ENCODE data around the gene SELENON. TPM values are rescaled to one million over a fixed set of nuclear protein-coding genes. Genes with fewer than 3 reads are reported as not detected.

Gene SELENON
- total RNA-seq, 1 experiment from 2014 or later = 40.6 TPM

GRCh38 chr1:25772164-25772563 lies 27.8 kb upstream of the SELENON start:
- no peak overlapping the region for H3K27ac Mint-ChIP-seq (ENCODE audit: unreplicated experiment)

GRCh38 chr1:25772692-25773245 lies 27.2 kb upstream of the SELENON start:
- Mint-ChIP-seq H3K27ac (ENCODE audit: unreplicated experiment) (no peak overlapping the region), H3K4me1 (ENCODE audit: low read depth, unreplicated experiment) (peaks cover 33% of the 10 kb centered on the region), H3K27me3 (ENCODE audit: unreplicated experiment) (peaks cover 47% of the 10 kb centered on the region), H3K4me3 (ENCODE audit: low read depth, unreplicated experiment) (no peak overlapping the region), H3K36me3 (ENCODE audit: insufficient read depth, unreplicated experiment) (peaks cover 7% of the 10 kb centered on the region), H3K9me3 (ENCODE audit: low read depth, unreplicated experiment) (no peaks in the 10 kb centered on the region)
- CTCF ChIA-PET = no interaction called here
- TF ChIP-seq CTCF (IDR thresholded peaks at IDR 0.05; ENCODE audit: unreplicated experiment) = no peak
- intact Hi-C loops (cut with micrococcal nuclease; ENCODE audit: unreplicated experiment) = no loop called here
- no peak for DNase-seq
- BruUV-seq (replicated peaks) = no TSS peak

More at GRCh38 chr1:25772164-25772563, 27.8 kb upstream of the SELENON start:
- no peak for DNase-seq
- no peak for TF ChIP-seq CTCF (IDR thresholded peaks at IDR 0.05; ENCODE audit: unreplicated experiment)
- intact Hi-C loops (cut with micrococcal nuclease; ENCODE audit: unreplicated experiment) = no loop called here
- Mint-ChIP-seq H3K36me3 (ENCODE audit: insufficient read depth, unreplicated experiment) (peaks cover 7% of the 10 kb centered on the region), H3K9me3 (ENCODE audit: low read depth, unreplicated experiment) (no peaks in the 10 kb centered on the region), H3K27me3 (ENCODE audit: unreplicated experiment) (peaks cover 47% of the 10 kb centered on the region), H3K4me1 (ENCODE audit: low read depth, unreplicated experiment) (peaks cover 33% of the 10 kb centered on the region), H3K4me3 (ENCODE audit: low read depth, unreplicated experiment) (no peak overlapping the region)
- BruUV-seq (replicated peaks) = no TSS peak
- CTCF ChIA-PET = no interaction called here

- H3K4me1 Mint-ChIP-seq (ENCODE audit: low read depth, unreplicated experiment) = peaks cover 33% of the 10 kb centered on the region
- intact Hi-C loops (cut with micrococcal nuclease; ENCODE audit: unreplicated experiment) = no loop called here
- peak overlapping the region; percentile 37 for H3K4me3 Mint-ChIP-seq (ENCODE audit: low read depth, unreplicated experiment)
- peaks cover 7% of the 10 kb centered on the region for H3K36me3 Mint-ChIP-seq (ENCODE audit: insufficient read depth, unreplicated experiment)
- no peaks in the 10 kb centered on the region for H3K9me3 Mint-ChIP-seq (ENCODE audit: low read depth, unreplicated experiment)
- CTCF ChIA-PET = no interaction called here
- H3K27me3 Mint-ChIP-seq (ENCODE audit: unreplicated experiment) = peaks cover 41% of the 10 kb centered on the region
- no TSS peak for BruUV-seq (replicated peaks)
- peak; percentile 82 for DNase-seq
- no peak overlapping the region for H3K27ac Mint-ChIP-seq (ENCODE audit: unreplicated experiment)
- no peak for TF ChIP-seq CTCF (IDR thresholded peaks at IDR 0.05; ENCODE audit: unreplicated experiment)
Measured at GRCh38 chr1:25773441-25774125, 26.4 kb upstream of the SELENON start.

- no peak for DNase-seq
- no peaks in the 10 kb centered on the region for H3K9me3 Mint-ChIP-seq (ENCODE audit: low read depth, unreplicated experiment)
- peak overlapping the region; percentile 37 for H3K4me3 Mint-ChIP-seq (ENCODE audit: low read depth, unreplicated experiment)
- H3K36me3 Mint-ChIP-seq (ENCODE audit: insufficient read depth, unreplicated experiment) = peaks cover 2% of the 10 kb centered on the region
- no peak for TF ChIP-seq CTCF (IDR thresholded peaks at IDR 0.05; ENCODE audit: unreplicated experiment)
- CTCF ChIA-PET = interaction anchor here (1.4 kb wide), 1 partner anchor 18 kb away, joined by 3 read pairs; no protein-coding TSS in a partner anchor
- peaks cover 33% of the 10 kb centered on the region for H3K4me1 Mint-ChIP-seq (ENCODE audit: low read depth, unreplicated experiment)
- no TSS peak for BruUV-seq (replicated peaks)
- peaks cover 34% of the 10 kb centered on the region for H3K27me3 Mint-ChIP-seq (ENCODE audit: unreplicated experiment)
- intact Hi-C loops (cut with micrococcal nuclease; ENCODE audit: unreplicated experiment) = no loop called here
- no peak overlapping the region for H3K27ac Mint-ChIP-seq (ENCODE audit: unreplicated experiment)
Measured at GRCh38 chr1:25774206-25774803, 25.7 kb upstream of the SELENON start.

All from Calu3 (cell line).